ENCODE data around the gene CLCN7.

DNA sequence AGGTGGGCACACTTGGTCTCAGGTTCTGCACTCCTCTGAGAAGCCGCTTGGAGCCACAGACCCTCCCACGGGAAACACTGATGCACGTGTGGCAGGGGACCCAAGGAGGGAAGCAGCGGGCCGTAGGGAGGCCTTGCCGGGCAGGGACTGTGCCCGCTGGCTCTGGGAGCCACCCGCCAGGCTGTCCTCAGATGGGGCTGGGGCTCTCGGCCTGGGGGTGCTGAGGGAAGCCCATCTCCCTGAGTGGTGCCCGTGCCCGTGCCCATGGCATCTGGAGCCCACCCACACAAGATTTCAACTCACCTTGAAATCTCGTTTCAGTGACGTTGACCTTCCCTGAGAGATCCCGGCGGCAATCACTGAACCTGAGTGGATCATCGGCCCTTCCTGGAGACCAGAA is 17.9 kb downstream of the CLCN7 start:
- TF ChIP-seq POLR2A (IDR thresholded peaks at IDR 0.05) (no peak), CTCF (IDR thresholded peaks at IDR 0.05) (no peak)

All from body of pancreas (tissue), 4 donors.